Right ventricle myocardium superior (tissue), 1 donor: Measurements from ENCODE around the gene TEX53. TPM values are rescaled to one million over a fixed set of nuclear protein-coding genes. Genes with fewer than 3 reads are reported as not detected.

Experiments
- ATAC-seq: fragments of 200-7000 bp; cut with Tn5 transposase; one replicate; pipeline ENCODE4 v1.9.1; 2020; ENCODE audit warnings: mild to moderate bottlenecking; ENCODE audit not compliant: poor library complexity
- DNase-seq: peaks from one replicate; pipeline ENCODE4 v3.0.0-alpha.2; 2020
- intact Hi-C: fragments of 100-400 bp; cut with DNase I; formaldehyde crosslinking; loops from one replicate; pipeline ENCODE4 v1.11.2; 2022
- long read RNA-seq: library from polyadenylated mRNA; unstranded; transcript quantifications from one replicate; pipeline ENCODE4 v2.0.0, GENCODE V29; 2021
- total RNA-seq: library from RNA; stranded (reverse); fragmentation: NEBNext Ultra II Directional; extraction: Animal tissue kit (Norgen Biotek cat#: 25700); gene quantifications from one replicate; pipeline ENCODE4 v1.2.1, GENCODE V29; 2021
- donor health status: DM: no; HTN: yes; CAD: no; lungs with severe emphysema.

TEX53 gene
- total RNA-seq: not detected
- long read RNA-seq: 0 reads

DNA sequence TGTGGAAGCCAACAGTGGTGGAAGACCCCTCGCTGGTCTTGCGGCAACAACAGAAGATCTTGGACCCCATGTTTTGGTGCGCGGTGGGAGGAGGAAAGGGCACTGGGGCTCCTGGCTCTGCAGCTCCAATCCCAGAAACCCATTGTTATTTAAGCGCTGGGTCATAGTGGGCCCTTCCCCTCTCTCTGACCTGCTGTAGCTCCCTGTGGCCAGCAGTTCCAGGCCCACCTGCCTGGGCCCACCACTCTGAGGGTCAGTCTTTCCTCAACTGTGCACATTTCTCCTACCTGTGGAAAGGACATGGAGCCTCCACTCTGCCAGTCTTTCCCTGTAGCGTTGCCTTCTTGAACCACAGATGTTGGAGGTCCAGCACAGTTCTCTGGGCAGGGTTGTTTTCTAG is at the start of gene TEX53:
Gene TEX53, minus strand, starts transcription at position 101 of the 400 bp plus-strand sequence. Its CDS starts 31 bp downstream, at position 70.
- no peak for ATAC-seq
- intact Hi-C loops: loop anchor here (5.0 kb wide), 1 partner anchor 170 kb away; no protein-coding TSS in a partner anchor
- DNase-seq: no peak

DNA sequence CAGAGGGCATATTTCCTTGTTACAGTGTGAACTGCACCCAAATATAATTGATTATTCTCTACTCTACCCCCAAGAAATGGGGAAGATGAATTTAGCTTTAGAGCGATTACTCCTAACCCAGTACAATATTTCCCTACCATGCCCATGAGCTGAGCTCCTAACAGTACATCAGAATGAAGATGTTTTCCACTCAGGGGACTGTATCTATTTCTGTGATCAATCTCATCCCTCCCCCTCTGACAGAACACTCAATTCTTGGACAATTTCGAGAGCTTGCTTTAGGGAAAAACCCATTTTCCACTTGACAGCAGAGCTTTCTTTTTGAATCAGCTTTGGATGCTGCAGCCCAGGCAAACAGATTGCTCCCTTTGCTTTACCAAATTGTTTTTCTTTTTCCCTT is 49.1 kb upstream of the TEX53 start:
- intact Hi-C loops: no loop called here
- ATAC-seq (no peak), DNase-seq (no peak)

DNA sequence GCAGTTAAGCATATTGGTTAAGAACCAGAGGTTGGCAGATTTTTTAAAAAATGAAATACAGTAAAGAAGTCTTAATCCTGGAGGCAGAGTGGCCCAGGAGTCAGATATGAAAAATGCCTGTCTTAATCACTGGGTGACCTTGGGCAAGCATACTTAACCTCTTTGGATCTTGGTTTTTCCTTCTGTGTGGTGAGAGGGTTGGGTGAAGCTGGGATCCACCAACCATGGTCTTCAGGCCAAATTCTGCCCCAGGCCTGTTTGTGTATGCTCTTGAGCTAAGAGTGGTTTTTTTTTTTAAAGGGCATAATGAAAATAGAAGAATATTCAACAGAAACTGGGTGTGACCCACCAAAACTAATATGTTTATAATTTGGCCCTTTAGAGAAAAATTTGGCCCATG is 44.4 kb upstream of the TEX53 start:
- intact Hi-C loops: no loop called here
- DNase-seq: no peak
- no peak for ATAC-seq

DNA sequence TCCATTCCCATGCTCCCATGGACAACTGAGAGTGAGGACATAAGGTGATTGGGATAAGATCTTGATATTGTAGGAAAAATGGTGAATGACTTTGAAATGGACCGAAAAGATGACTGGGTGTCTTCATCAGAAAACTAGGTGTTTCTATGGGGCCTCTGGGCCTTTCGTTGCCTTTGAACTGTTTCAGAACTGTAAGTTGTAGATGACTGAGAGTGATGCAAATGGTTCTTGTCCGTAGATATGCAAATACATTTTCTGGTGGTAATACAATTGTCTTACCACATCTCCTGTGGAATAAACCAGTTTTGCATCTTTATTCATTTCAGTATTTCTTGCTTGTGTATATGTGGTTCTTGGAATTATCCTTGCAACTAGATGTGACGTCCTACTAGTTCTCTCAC is 40.3 kb upstream of the TEX53 start:
- DNase-seq (no peak), ATAC-seq (no peak)
- intact Hi-C loops: no loop called here

DNA sequence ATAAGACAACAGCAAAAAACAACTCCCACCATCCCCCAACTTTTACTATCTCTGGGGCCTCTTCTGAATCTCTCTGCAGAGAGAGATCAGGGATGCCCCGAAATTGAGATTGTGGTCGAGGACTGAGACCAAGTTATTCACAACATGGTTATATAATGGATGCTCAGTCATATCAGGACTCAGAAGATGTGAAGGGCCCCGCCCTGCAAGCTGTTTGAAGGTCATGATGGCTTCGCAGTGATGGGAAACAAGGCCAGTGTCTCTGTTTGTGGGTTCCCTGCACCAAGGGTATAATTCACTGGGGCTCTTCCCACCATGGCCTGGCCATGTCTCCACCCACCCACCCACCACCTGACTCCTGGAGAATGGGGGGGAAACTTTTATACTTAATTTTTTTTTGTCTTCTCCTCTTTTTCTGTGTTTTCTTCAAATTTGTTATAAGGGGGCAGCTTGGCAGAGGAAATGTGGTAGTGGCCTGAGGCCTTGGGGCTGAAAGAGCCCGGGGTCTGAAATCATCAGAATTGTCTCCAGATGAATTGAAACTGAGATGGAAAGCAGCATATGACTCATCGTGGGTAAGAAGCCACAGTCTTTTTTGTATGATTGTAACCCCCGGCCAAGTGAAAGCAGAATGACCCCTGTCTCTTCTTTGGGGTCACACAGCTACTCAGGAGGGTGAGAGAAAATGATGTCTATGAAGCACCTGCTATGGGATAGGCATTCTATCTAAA is 39.4 kb upstream of the TEX53 start:
- no peak for ATAC-seq
- intact Hi-C loops: no loop called here
- no peak for DNase-seq

DNA sequence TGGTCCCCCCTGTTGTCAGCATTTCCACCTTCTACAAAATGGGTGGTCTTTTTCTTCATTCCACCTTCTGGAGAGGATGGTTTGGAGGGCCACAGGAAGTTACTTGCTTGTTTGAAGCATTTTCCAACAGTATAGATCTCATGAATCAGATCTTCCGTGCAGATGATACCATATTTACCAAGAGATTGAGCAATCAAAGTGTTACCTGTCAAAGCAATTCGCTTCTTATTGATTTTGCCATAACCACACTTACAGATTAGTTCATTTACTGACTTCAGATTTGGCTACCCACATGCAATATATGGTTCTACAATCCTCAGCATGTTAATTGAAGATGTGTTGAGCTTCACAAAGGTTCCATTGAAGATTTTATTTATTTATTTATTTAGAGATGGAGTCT is 38.3 kb upstream of the TEX53 start:
- ATAC-seq (no peak), DNase-seq (no peak)
- intact Hi-C loops: no loop called here

DNA sequence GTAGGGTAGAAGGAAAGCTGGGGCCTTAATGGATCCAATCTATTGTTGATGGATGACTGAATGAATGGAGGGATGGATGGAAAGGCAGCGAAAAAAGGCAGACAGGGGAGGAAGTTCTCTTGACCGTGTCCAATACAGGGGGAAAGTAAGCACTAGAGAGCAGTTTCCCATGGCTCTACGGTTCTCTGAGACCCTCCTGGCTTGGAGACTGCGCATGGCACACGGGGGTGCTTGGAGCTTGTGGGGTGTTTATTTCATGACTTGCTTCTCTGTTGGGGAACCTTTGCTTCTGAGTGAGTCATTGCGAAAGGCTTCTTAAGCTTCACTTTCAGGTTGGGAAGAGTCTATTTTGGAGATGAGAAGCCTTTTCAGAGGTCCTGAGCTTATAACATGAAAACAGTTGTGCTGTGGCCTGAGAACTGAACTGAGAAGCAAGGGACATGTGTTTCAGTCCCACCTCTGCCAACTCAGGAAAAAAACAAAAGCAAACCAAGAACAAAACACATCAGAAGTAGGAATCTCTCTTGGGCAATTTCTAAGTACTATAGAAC is 37.2 kb upstream of the TEX53 start:
- DNase-seq (no peak), ATAC-seq (no peak)
- intact Hi-C loops: no loop called here

DNA sequence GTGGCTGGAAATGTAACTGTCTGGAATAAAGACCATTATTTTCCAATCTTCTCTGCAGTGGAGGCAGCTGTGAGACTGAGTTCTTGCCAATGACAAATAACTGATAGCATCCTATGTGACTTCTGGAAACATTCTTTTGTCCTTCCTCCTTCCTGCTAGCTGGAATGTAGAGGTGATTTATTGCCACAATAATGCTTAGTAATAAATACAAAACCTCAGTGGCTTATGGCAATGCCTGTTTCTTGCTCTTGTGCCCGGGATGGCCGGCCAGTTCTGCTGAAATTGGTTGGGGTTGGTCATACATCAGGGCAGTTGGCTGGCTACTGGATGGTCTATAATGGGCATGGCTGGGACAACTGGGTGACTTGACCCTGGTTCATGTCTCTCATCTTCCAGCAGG is 36.5 kb upstream of the TEX53 start:
- no peak for DNase-seq
- no peak for ATAC-seq
- intact Hi-C loops: no loop called here

DNA sequence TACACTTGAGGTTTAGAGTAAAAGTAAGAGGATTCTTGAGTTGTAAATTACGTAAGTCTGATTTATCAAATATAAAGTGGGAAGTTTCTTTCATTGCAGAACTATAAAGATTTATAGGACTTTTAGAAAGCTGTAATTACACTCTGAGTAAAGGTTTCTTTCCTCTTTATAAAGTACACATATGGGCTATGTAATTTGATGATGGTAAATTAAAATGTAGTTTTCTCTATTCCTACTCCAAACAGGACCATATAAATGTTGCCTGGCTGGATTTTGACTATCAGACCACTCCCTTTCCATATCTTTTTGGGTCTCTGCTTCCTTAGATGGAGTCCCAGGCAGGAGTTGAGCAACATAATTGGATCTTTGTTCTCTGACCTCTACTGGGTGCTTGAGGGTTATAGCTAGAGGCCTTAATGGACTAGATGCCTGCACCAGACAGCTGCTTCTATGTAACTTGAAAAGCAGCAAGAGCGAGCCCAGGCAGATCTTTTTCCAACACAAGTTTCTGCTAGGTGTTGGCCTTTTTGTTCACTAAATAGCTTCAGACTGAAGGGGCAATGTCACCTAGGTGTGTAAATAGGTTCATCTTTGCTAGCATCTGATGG is 35.7 kb upstream of the TEX53 start:
- no peak for DNase-seq
- no peak for ATAC-seq
- intact Hi-C loops: no loop called here

DNA sequence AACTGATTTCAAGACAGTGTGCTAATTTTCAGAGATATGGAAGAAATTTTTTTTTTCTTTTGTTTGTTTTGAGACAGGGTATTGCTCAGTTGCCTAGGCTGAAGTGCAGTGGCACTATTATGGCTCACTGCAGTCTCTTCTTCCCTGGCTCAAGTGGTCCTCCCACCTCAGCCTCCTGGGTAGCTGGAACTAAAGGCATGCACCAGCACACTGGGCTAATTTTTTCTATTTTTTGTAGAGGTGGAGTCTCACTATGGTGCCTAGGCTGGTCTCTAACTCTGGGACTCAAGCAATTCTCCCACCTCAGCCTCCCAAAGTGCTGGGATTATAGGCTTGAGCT is 34.3 kb upstream of the TEX53 start:
- no peak for ATAC-seq
- intact Hi-C loops: no loop called here

DNA sequence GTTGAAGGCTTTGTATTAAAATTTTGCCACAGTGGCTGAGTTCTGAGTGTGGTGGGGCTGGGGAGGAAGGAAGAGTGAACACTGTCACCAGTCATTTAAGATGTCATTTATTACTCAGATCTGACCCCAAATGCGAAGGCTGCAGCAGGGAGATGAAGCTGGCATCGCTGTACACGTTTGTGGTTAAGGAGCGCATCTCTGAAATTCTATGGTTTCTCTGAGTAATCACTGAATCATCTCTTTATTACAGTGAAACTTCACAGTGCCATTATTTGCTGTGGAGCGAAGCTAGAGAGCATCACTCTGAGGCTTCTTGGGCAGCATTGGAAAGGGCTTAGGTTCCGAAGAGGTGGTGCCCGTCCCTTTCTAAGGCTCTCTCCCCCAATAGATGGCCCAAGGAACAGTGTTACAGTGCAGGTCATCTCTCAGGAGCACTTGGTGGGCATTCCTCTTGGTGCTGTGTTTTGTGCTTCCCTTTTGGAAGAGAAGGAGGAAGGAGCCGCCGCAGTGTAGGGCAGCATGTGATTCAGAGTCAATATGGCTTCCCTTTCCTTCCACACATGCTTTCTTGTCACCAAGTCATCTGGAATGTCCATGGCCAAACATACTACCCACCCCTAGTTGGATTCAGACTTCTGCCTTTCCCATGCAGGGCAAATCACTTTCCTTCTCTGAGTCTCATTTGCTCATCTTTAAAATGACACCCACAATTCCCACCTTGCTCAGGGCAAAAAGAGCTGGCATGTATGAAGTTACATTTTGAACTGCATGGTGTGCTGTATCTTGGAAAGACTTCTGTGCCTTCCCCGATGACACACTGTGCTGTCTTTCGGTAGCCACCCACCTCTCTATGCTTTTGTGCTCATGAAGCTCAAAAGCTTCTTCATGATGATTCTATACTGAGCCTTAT is 33.7 kb upstream of the TEX53 start:
- intact Hi-C loops: no loop called here
- DNase-seq (no peak), ATAC-seq (no peak)

More for the DNA sequence above, 34.3 kb upstream of the TEX53 start:
- no peak for DNase-seq

DNA sequence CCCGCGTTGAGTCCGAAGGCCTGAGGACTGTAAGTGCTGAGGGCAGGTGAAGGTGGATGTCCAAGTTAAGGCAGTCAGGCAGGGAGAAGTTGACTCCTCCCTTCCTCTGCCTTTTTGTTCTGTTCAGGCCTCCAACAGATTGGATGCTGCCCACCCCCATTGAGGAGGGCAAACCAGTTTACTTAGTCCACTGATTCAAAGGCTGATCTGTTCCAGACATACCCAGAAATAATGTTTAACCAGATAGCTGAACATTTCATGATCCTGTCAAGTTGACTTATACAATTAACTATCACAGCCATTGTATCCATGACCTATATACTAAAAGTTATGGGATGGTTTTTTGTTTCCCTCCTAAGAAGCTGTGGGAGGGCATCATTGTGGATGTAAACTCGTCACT is 32.7 kb upstream of the TEX53 start:
- no peak for DNase-seq
- ATAC-seq: no peak
- intact Hi-C loops: no loop called here

DNA sequence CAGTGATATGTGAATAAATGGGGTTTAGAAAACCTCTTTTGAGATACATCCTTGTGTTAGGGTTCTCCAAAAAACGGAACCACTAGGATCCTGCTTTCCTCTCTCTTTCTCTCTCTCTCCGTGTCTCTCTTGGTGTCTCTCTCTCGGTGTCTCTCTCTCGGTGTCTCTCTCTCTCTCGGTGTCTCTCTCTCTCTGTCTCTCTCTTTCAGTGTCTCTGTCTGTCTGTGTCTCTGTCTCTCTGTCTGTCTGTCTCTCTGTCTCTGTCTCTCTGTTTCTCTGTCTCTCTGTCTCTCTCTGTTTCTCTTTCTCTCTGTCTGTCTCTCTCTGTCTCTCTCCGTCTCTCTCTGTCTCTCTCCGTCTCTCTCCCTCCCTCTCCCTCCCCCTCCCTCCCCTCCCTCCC is 32.2 kb upstream of the TEX53 start:
- intact Hi-C loops: no loop called here
- no peak for ATAC-seq

DNA sequence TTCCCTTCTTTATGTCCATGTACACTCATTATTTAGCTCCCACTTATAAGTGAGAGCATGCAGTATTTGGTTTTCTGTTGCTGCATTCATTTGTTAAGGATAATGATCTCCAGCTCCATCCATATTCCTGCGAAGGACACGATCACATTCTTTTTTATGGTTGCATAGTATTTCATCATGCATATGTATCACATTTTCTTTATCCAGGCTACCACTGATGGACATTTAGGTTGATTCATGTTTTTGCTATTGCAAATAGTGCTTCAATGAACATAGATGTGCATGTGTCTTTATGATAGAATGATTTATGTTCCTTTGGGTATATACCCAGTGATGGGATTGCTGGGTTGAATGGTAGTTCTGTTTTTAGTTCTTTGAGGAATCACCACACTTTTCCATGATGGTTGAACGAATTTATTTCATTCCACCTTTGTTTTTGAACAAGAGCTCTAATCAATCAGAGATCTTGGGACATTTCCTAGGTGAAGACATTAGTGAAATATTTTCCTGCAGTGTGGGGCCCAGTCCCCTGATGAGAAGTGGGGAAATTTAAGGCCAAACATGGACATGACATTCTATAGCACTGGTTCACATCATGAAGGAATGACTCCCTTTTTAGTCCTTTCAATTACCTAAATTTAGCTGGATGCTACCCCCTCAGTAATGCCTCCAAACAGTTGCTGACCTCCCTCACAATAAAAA is 31.5 kb upstream of the TEX53 start:
- intact Hi-C loops: no loop called here
- no peak for ATAC-seq

More for the DNA sequence above, 32.2 kb upstream of the TEX53 start:
- DNase-seq: no peak

DNA sequence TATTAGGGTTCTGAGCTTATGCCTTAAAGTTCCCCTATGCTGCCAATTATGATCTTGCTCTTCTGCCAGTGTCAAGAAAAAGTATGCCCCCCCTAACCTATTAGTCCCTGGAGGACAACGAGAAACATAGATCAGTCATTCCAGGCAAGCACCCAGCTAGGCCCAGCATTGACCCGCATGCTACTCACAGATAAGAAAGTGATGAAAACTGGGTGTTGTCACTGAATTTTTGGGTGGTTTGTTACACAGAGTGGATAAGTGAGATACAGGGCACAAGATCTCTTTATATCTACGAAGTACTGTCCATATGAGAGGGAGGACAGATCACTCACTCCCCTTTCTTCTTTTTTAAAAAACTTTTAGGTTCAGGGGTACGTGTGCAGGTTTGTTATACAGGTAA is 30.8 kb upstream of the TEX53 start:
- ATAC-seq (no peak), DNase-seq (no peak)
- intact Hi-C loops: no loop called here

More for the DNA sequence above, 31.5 kb upstream of the TEX53 start:
- no peak for DNase-seq

DNA sequence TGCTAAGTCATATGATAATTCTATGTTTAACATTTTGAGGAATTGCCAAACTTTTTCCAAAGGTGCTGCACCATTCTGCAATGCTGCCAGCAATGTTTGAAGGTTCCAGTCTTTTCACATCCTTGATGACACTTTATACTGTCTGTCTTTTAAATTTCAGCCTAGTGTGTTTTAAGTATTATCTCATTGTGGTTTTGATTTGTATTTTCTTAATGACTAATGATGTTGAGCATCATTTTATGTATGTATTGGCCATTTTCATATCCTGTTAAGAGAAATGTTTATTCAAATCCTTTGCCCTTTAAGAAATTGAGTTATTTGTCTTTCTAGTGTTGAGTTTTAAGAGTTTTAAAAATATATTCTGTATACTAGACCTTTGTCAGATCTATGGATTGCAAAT is 29.4 kb upstream of the TEX53 start:
- intact Hi-C loops: no loop called here
- DNase-seq (no peak), ATAC-seq (no peak)

DNA sequence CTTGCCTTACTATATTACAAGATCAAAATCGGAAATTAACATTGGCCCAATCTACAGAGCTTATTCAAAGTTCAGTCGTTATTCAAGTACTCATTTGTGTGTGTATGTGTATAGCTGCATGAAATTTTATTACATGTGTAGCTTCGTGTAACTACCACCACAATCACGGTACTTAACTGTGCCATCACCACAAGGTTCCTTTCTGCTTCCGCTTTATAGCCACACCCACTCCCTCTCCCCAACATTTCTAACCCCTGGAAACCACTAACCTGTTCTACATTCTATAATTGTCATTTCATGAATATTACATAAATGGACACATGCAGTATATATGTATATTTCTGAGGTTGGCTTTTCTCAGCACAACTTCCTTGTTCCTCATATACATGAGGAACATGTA is 28.3 kb upstream of the TEX53 start:
- DNase-seq (no peak), ATAC-seq (no peak)
- intact Hi-C loops: no loop called here

DNA sequence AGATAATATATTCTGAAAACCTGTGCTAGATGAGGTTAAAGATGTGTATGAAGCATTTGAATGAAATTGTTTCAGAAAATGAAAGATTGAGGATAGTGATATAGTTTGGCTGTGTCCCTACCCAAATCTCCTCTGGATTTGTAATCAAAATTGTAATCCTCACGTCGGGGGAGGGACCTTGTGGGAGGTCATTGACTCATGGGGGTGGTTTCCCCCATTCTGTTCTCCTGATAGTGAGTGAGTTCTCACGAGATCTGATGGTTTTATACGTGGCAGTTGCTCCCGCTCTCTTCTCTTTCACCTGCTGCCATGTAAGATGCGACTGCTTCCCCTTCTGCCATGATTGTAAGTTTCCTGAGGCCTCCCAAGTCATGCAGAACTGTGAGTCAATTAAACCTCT is 26.4 kb upstream of the TEX53 start:
- DNase-seq: no peak
- intact Hi-C loops: loop anchor here (5.0 kb wide), 1 partner anchor 328 kb away; no protein-coding TSS in a partner anchor
- ATAC-seq: no peak

DNA sequence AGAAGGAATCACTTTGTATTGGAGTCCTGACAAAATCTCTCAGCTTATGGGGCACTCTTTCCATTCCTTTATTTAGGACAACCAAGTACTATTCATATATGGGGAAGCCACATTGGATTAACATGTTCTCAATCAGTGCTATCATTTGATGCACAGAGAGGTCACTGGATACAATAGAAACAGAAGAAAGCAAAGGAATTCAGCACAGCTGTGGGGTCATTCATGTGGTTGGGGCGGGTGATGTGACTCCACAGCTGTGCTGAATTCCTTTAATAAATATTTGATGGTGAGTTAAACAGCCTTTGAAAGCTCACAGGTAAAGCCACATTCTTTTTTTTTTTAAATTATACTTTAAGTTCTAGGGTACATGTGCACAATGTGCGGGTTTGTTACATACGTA is 25.2 kb upstream of the TEX53 start:
- no peak for DNase-seq
- intact Hi-C loops: loop anchor here (5.0 kb wide), 1 partner anchor 329 kb away; no protein-coding TSS in a partner anchor
- ATAC-seq: no peak
